ENCODE measurements around the gene MBTPS2. TPM values are rescaled to one million over a fixed set of nuclear protein-coding genes. Genes with fewer than 3 reads are reported as not detected.

The MBTPS2 gene
- total RNA-seq, 1 donor from 2014 or later: 9.3 TPM

DNA sequence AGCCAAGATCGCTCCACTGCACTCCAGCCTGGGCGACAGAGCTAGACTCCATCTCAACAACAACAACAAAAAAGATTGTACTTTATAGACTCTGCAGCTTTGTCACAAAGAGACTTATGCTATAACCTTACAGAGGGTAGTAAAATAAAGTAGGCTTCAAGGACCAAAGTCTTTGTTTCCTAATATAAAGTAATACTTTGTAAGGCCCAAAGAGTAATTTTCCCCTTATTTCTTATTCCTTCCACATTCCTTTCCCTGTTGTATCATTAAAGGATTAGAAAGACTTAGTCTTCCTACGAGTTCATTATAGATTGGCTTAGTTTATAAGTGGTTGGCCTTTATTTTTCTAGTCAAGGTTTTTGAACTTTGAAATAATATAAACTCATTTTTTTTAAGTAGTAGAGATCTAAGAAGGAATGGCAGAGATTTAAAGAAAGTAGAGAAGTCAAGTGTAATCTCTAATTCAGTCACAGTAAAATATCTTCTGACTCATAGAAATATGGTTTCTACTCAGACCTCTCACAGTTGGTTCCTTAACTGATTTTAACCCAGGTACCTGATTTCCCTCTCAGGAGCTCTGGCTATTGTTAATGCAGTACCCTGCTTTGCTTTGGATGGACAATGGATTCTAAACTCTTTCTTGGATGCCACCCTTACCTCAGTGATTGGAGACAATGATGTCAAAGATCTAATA, 42.6 kb downstream of the MBTPS2 start:
- no peaks in the 10 kb centered on the region for H3K9me3 ChIP-seq
- intact Hi-C loops (cut with DNase I): no loop called here

GRCh38 chrX:21883258-21883657, 43.8 kb downstream of the MBTPS2 start:
- no peak overlapping the region for H3K27ac ChIP-seq
- DNase-seq (ENCODE audit: extremely low spot score in 2 of 2): no peak
- intact Hi-C loops (cut with DNase I): no loop called here
- H3K36me3 ChIP-seq: no peaks in the 10 kb centered on the region
- no peak for TF ChIP-seq POLR2AphosphoS5 (IDR thresholded peaks at IDR 0.05; ENCODE audit: insufficient read depth in 1 of 2, low read depth in 1 of 2)
- no peak for TF ChIP-seq POLR2A (IDR thresholded peaks at IDR 0.05)
- TF ChIP-seq, protein P1, sequence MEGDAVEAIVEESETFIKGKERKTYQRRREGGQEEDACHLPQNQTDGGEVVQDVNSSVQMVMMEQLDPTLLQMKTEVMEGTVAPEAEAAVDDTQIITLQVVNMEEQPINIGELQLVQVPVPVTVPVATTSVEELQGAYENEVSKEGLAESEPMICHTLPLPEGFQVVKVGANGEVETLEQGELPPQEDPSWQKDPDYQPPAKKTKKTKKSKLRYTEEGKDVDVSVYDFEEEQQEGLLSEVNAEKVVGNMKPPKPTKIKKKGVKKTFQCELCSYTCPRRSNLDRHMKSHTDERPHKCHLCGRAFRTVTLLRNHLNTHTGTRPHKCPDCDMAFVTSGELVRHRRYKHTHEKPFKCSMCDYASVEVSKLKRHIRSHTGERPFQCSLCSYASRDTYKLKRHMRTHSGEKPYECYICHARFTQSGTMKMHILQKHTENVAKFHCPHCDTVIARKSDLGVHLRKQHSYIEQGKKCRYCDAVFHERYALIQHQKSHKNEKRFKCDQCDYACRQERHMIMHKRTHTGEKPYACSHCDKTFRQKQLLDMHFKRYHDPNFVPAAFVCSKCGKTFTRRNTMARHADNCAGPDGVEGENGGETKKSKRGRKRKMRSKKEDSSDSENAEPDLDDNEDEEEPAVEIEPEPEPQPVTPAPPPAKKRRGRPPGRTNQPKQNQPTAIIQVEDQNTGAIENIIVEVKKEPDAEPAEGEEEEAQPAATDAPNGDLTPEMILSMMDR (IDR thresholded peaks at IDR 0.05): no peak
- H3K27me3 ChIP-seq: no peaks in the 10 kb centered on the region
- H3K4me3 ChIP-seq: no peak overlapping the region
- H3K4me1 ChIP-seq: no peaks in the 10 kb centered on the region
- H3K9me3 ChIP-seq: no peaks in the 10 kb centered on the region

More for the DNA sequence above, 42.6 kb downstream of the MBTPS2 start:
- Histone ChIP-seq H3K4me1 (no peaks in the 10 kb centered on the region), H3K27ac (no peak overlapping the region), H3K4me3 (no peak overlapping the region), H3K36me3 (no peaks in the 10 kb centered on the region), H3K27me3 (no peaks in the 10 kb centered on the region)
- TF ChIP-seq, protein P1 (IDR thresholded peaks at IDR 0.05): no peak
- no peak for TF ChIP-seq POLR2A (IDR thresholded peaks at IDR 0.05)
- no peak for TF ChIP-seq POLR2AphosphoS5 (IDR thresholded peaks at IDR 0.05; ENCODE audit: insufficient read depth in 1 of 2, low read depth in 1 of 2)
- DNase-seq (ENCODE audit: extremely low spot score in 2 of 2): no peak

DNA sequence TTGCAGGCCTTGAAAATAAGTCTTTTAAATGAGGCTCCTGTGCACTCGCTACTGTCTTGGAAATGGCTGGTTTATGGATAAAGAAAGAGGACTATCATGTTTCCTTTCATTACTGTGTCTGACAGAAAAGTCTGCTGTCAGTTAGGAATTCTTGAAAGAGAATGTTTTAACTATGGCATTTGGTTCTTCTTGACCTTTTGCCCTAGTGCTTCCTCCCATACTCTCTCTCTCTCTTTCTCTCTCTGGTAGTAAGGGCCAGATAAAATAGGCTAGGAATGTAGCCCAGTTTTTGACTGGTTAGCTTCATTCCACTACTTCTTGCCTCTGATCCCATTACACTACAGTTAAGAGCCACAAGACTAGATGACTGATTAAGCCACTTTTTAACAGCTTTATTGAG, 46.2 kb downstream of the MBTPS2 start:
- H3K36me3 ChIP-seq: no peaks in the 10 kb centered on the region
- no peak overlapping the region for H3K4me3 ChIP-seq
- H3K9me3 ChIP-seq: no peaks in the 10 kb centered on the region
- H3K27ac ChIP-seq: no peak overlapping the region
- intact Hi-C loops (cut with DNase I): no loop called here
- DNase-seq (ENCODE audit: extremely low spot score in 2 of 2): no peak
- no peaks in the 10 kb centered on the region for H3K4me1 ChIP-seq
- no peak for TF ChIP-seq POLR2A (IDR thresholded peaks at IDR 0.05)
- TF ChIP-seq, protein P1 (IDR thresholded peaks at IDR 0.05): no peak
- no peak for TF ChIP-seq POLR2AphosphoS5 (IDR thresholded peaks at IDR 0.05; ENCODE audit: insufficient read depth in 1 of 2, low read depth in 1 of 2)
- no peaks in the 10 kb centered on the region for H3K27me3 ChIP-seq

GRCh38 chrX:21905313-21905712, 65.9 kb downstream of the MBTPS2 start:
- no peak for TF ChIP-seq POLR2AphosphoS5 (IDR thresholded peaks at IDR 0.05; ENCODE audit: insufficient read depth in 1 of 2, low read depth in 1 of 2)
- TF ChIP-seq, protein P1 (IDR thresholded peaks at IDR 0.05): no peak
- Histone ChIP-seq H3K4me1 (no peaks in the 10 kb centered on the region), H3K27me3 (no peaks in the 10 kb centered on the region), H3K36me3 (no peaks in the 10 kb centered on the region), H3K27ac (no peak overlapping the region), H3K9me3 (no peaks in the 10 kb centered on the region), H3K4me3 (no peak overlapping the region)
- intact Hi-C loops (cut with DNase I): no loop called here
- no peak for DNase-seq (ENCODE audit: extremely low spot score in 2 of 2)

DNA sequence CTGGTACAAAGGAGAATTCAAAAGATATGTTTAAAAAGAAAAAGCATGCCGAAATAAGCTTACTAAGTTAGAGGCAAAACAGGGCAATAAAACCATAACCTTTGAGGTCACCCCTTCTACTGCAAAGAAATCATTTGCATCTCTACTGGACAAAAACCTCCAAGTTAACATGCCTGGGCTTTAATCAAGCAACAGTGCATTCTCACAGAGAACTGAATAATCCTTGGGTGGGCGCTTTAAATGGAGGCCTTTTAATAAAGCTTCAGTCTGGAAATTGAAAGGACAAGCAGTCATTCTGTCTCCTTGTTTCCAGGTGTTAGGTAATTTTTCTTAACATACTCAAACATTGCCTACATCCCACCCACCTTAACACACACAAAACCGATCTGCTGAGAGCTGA, 66.5 kb downstream of the MBTPS2 start:
- H3K27me3 ChIP-seq: no peaks in the 10 kb centered on the region
- H3K9me3 ChIP-seq: no peaks in the 10 kb centered on the region
- H3K4me3 ChIP-seq: no peak overlapping the region
- no peaks in the 10 kb centered on the region for H3K36me3 ChIP-seq
- H3K27ac ChIP-seq: no peak overlapping the region
- DNase-seq (ENCODE audit: extremely low spot score in 2 of 2): no peak
- intact Hi-C loops (cut with DNase I): no loop called here
- H3K4me1 ChIP-seq: no peaks in the 10 kb centered on the region
- no peak for TF ChIP-seq POLR2A (IDR thresholded peaks at IDR 0.05)
- TF ChIP-seq POLR2AphosphoS5 (IDR thresholded peaks at IDR 0.05; ENCODE audit: insufficient read depth in 1 of 2, low read depth in 1 of 2): no peak
- TF ChIP-seq, protein P1 (IDR thresholded peaks at IDR 0.05): no peak
